Measurements from ENCODE around the gene WDFY2. TPM values are rescaled to one million over a fixed set of nuclear protein-coding genes. Genes with fewer than 3 reads are reported as not detected.

WDFY2 gene
- polyA plus RNA-seq, 1 donor from 2014 or later, result 5.3 TPM

GRCh38 chr13:51562011-51562671 lies 22.1 kb upstream of the WDFY2 start:
- TF ChIP-seq SMC3 (conservative IDR thresholded peaks at IDR 0.05; ENCODE audit: poor library complexity), result no peak
- H3K9ac ChIP-seq (ENCODE audit: low read length), result no peak overlapping the region

DNA sequence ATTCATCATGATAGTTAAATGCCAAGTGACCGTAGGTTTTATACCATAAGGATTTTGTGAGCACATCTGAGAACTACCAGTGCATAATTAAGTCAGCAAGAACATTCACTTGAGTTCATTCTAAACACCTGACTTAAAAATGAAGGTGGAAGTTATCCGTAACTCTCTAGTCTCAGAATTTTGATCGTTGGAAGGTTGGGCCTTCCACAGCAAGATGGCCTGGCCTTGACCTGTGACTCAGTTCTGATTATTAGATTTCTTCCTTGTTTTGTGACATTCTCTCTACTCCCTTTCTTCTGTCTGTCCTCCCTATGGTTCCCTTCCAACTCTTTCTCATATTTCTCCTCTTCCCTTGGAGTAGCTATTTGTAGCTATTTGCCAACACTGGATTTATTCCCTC lies 20.0 kb upstream of the WDFY2 start:
- TF ChIP-seq EZH2 (IDR thresholded peaks at IDR 0.05; ENCODE audit: borderline replicate concordance, insufficient read depth, low read length, poor library complexity, severe bottlenecking) (no peak), MXI1 (conservative IDR thresholded peaks at IDR 0.05; ENCODE audit: poor library complexity, severe bottlenecking) (no peak), SMC3 (conservative IDR thresholded peaks at IDR 0.05; ENCODE audit: poor library complexity) (no peak), RAD21 (conservative IDR thresholded peaks at IDR 0.05) (no peak), POLR2AphosphoS5 (IDR thresholded peaks at IDR 0.05) (no peak), TAF1 (IDR thresholded peaks at IDR 0.05; ENCODE audit: low read depth) (no peak), EP300 (conservative IDR thresholded peaks at IDR 0.05; ENCODE audit: poor library complexity, severe bottlenecking) (no peak)
- TF ChIP-seq, protein P1, sequence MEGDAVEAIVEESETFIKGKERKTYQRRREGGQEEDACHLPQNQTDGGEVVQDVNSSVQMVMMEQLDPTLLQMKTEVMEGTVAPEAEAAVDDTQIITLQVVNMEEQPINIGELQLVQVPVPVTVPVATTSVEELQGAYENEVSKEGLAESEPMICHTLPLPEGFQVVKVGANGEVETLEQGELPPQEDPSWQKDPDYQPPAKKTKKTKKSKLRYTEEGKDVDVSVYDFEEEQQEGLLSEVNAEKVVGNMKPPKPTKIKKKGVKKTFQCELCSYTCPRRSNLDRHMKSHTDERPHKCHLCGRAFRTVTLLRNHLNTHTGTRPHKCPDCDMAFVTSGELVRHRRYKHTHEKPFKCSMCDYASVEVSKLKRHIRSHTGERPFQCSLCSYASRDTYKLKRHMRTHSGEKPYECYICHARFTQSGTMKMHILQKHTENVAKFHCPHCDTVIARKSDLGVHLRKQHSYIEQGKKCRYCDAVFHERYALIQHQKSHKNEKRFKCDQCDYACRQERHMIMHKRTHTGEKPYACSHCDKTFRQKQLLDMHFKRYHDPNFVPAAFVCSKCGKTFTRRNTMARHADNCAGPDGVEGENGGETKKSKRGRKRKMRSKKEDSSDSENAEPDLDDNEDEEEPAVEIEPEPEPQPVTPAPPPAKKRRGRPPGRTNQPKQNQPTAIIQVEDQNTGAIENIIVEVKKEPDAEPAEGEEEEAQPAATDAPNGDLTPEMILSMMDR (IDR thresholded peaks at IDR 0.05; ENCODE audit: poor library complexity, severe bottlenecking), result no peak
- TF ChIP-seq, protein P2, sequence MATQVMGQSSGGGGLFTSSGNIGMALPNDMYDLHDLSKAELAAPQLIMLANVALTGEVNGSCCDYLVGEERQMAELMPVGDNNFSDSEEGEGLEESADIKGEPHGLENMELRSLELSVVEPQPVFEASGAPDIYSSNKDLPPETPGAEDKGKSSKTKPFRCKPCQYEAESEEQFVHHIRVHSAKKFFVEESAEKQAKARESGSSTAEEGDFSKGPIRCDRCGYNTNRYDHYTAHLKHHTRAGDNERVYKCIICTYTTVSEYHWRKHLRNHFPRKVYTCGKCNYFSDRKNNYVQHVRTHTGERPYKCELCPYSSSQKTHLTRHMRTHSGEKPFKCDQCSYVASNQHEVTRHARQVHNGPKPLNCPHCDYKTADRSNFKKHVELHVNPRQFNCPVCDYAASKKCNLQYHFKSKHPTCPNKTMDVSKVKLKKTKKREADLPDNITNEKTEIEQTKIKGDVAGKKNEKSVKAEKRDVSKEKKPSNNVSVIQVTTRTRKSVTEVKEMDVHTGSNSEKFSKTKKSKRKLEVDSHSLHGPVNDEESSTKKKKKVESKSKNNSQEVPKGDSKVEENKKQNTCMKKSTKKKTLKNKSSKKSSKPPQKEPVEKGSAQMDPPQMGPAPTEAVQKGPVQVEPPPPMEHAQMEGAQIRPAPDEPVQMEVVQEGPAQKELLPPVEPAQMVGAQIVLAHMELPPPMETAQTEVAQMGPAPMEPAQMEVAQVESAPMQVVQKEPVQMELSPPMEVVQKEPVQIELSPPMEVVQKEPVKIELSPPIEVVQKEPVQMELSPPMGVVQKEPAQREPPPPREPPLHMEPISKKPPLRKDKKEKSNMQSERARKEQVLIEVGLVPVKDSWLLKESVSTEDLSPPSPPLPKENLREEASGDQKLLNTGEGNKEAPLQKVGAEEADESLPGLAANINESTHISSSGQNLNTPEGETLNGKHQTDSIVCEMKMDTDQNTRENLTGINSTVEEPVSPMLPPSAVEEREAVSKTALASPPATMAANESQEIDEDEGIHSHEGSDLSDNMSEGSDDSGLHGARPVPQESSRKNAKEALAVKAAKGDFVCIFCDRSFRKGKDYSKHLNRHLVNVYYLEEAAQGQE (IDR thresholded peaks at IDR 0.05; ENCODE audit: borderline replicate concordance), result no peak
- no peaks in the 10 kb centered on the region for H3K27me3 ChIP-seq (ENCODE audit: insufficient read depth, low read depth, low read length)
- H3K27ac ChIP-seq (ENCODE audit: low read length), result no peak overlapping the region
- H3K79me2 ChIP-seq (replicated peaks; ENCODE audit: insufficient read depth, low read length), result no peaks in the 10 kb centered on the region
- H3K9me2 ChIP-seq (ENCODE audit: insufficient read depth, low read length), result no peaks in the 10 kb centered on the region
- H3K4me3 ChIP-seq (ENCODE audit: low read length), result no peak overlapping the region
- H3K9me3 ChIP-seq (ENCODE audit: low read length), result no peaks in the 10 kb centered on the region
- H3K4me2 ChIP-seq (ENCODE audit: low read length), result no peak overlapping the region
- H3K36me3 ChIP-seq (ENCODE audit: insufficient read depth, low read length), result no peaks in the 10 kb centered on the region
- no peak overlapping the region for H3K9ac ChIP-seq (ENCODE audit: low read length)
- no peaks in the 10 kb centered on the region for H4K20me1 ChIP-seq (ENCODE audit: insufficient read depth)
- no peaks in the 10 kb centered on the region for H3F3A ChIP-seq (ENCODE audit: insufficient read depth, low read length, poor library complexity, severe bottlenecking)
- H2AFZ ChIP-seq (ENCODE audit: low read depth, low read length), result no peak overlapping the region

More at GRCh38 chr13:51562011-51562671, 22.1 kb upstream of the WDFY2 start:
- Histone ChIP-seq H3K9me2 (ENCODE audit: insufficient read depth, low read length) (no peaks in the 10 kb centered on the region), H3K27me3 (ENCODE audit: insufficient read depth, low read depth, low read length) (no peaks in the 10 kb centered on the region), H3K4me2 (ENCODE audit: low read length) (no peak overlapping the region), H3K27ac (ENCODE audit: low read length) (no peak overlapping the region), H3K9me3 (ENCODE audit: low read length) (no peaks in the 10 kb centered on the region), H4K20me1 (ENCODE audit: insufficient read depth) (no peaks in the 10 kb centered on the region), H3K4me3 (ENCODE audit: low read length) (no peak overlapping the region), H3F3A (ENCODE audit: insufficient read depth, low read length, poor library complexity, severe bottlenecking) (no peaks in the 10 kb centered on the region), H3K79me2 (replicated peaks; ENCODE audit: insufficient read depth, low read length) (no peaks in the 10 kb centered on the region), H3K36me3 (ENCODE audit: insufficient read depth, low read length) (no peaks in the 10 kb centered on the region), H2AFZ (ENCODE audit: low read depth, low read length) (no peak overlapping the region)
